ENCODE measurements around the gene SYNE3. TPM values are rescaled to one million over a fixed set of nuclear protein-coding genes. Genes with fewer than 3 reads are reported as not detected.

Gene SYNE3
- total RNA-seq, 4 donors from 2014 or later: 4.9 to 36.1 (median 15.2) TPM

GRCh38 chr14:95496111-95496681 lies 20.3 kb downstream of the SYNE3 start:
- intact Hi-C loops (cut with DNase I; ENCODE audit: low total_unique reads): no loop called here
- H3K4me1 ChIP-seq: peaks cover 6 to 19% of the 10 kb centered on the region in 2 donors

DNA sequence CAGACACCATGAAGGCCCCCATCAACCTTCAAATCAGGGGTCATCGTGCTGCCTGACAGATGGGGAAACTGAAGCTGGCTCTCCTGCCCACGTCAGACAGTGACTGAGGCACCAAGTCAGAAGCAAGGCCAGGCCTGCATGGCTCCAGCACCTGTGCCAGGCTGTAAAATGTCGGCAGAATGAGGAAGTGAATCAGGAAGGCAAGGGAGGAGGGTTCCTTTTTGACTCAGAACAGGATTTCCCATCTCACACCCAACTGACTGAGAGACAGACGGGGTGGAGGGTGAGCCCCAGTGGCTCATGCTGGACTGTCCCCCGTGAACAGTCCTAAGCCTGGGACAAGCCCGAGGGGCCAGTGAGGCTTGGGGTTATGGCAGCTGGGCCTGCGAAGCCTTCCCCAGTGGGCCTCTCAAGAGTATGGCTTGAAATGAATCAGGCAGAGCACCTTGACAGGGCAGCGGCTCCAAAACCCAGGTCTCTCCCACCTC lies 20.9 kb downstream of the SYNE3 start:
- TF ChIP-seq, protein P1, sequence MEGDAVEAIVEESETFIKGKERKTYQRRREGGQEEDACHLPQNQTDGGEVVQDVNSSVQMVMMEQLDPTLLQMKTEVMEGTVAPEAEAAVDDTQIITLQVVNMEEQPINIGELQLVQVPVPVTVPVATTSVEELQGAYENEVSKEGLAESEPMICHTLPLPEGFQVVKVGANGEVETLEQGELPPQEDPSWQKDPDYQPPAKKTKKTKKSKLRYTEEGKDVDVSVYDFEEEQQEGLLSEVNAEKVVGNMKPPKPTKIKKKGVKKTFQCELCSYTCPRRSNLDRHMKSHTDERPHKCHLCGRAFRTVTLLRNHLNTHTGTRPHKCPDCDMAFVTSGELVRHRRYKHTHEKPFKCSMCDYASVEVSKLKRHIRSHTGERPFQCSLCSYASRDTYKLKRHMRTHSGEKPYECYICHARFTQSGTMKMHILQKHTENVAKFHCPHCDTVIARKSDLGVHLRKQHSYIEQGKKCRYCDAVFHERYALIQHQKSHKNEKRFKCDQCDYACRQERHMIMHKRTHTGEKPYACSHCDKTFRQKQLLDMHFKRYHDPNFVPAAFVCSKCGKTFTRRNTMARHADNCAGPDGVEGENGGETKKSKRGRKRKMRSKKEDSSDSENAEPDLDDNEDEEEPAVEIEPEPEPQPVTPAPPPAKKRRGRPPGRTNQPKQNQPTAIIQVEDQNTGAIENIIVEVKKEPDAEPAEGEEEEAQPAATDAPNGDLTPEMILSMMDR (IDR thresholded peaks at IDR 0.05): no peak
- TF ChIP-seq POLR2A (IDR thresholded peaks at IDR 0.05): no peak
- Histone ChIP-seq H3K36me3 (no peaks in the 10 kb centered on the region), H3K27me3 (no peaks in the 10 kb centered on the region), H3K4me3 (no peak overlapping the region), H3K9me3 (no peaks in the 10 kb centered on the region), H3K4me1 (peaks cover 6 to 22% of the 10 kb centered on the region in 2 donors), H3K27ac (peak overlapping the region; percentile 68 to 69)
- DNase-seq: no peak
- intact Hi-C loops (cut with DNase I; ENCODE audit: low total_unique reads): no loop called here

More at GRCh38 chr14:95496111-95496681, 20.3 kb downstream of the SYNE3 start:
- Histone ChIP-seq H3K9me3 (no peaks in the 10 kb centered on the region), H3K27ac (peak overlapping the region; percentile 68 to 69), H3K27me3 (no peaks in the 10 kb centered on the region), H3K36me3 (no peaks in the 10 kb centered on the region), H3K4me3 (no peak overlapping the region)
- no peak for DNase-seq
- TF ChIP-seq, protein P1 (IDR thresholded peaks at IDR 0.05): no peak
- TF ChIP-seq POLR2A (IDR thresholded peaks at IDR 0.05): no peak

DNA sequence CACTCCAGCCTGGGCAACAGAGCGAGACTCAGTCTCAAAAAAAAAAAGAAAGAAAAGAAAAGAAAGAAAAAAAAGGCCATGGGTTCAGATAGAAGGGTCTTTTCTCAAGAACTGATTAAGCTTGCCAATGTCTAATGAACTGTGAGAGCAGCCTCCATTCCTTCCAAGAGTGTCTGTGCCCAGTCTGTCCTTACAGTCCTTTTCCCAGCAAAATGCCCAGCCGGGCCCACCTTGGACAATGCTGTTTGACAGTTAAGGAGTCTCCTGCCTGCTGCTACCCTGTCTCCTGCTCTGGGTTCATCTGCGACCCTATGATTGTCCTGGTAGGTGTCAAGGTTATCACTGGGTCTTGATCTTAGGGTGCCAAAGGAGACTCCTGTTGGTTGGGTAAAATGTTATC lies 21.4 kb downstream of the SYNE3 start:
- Histone ChIP-seq H3K9me3 (no peaks in the 10 kb centered on the region), H3K36me3 (no peaks in the 10 kb centered on the region), H3K4me1 (peaks cover 12 to 22% of the 10 kb centered on the region in 2 donors), H3K27me3 (no peaks in the 10 kb centered on the region), H3K27ac (peak overlapping the region; percentile 68 to 69), H3K4me3 (no peak overlapping the region)
- TF ChIP-seq, protein P1 (IDR thresholded peaks at IDR 0.05): no peak
- TF ChIP-seq POLR2A (IDR thresholded peaks at IDR 0.05): no peak
- DNase-seq: no peak
- intact Hi-C loops (cut with DNase I; ENCODE audit: low total_unique reads): no loop called here

- Histone ChIP-seq H3K27ac (peak overlapping the region in 1 of 2 donors; percentile 68), H3K27me3 (no peaks in the 10 kb centered on the region), H3K4me1 (peaks cover 13 to 22% of the 10 kb centered on the region in 2 donors), H3K4me3 (no peak overlapping the region), H3K9me3 (no peaks in the 10 kb centered on the region), H3K36me3 (no peaks in the 10 kb centered on the region)
- intact Hi-C loops (cut with DNase I; ENCODE audit: low total_unique reads): no loop called here
- TF ChIP-seq, protein P1 (IDR thresholded peaks at IDR 0.05): no peak
- TF ChIP-seq POLR2A (IDR thresholded peaks at IDR 0.05): no peak
- no peak for DNase-seq
Observed at GRCh38 chr14:95494456-95494855, 22.0 kb downstream of the SYNE3 start.

DNA sequence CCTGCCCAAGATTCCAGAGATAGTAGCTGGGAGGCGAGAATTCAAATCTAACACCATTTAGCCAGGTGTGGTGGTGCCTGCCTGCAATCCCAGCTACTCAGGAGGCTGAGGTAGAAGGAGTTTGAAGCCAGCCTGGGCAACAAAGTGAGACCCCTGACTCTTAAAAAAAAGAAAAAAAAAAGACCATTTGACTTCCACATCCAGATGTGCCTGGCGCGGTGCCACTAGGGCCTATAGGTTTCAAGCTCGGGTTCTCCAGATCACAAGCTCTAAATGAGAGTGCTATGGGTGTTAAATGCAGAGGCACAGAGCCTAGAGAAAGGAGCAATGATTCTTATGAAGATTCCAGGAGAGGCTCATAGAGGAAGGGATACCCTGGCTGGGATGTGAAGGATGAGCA lies 22.5 kb downstream of the SYNE3 start:
- Histone ChIP-seq H3K4me3 (no peak overlapping the region), H3K27me3 (no peaks in the 10 kb centered on the region), H3K4me1 (peaks cover 13 to 27% of the 10 kb centered on the region in 2 donors), H3K36me3 (no peaks in the 10 kb centered on the region), H3K9me3 (no peaks in the 10 kb centered on the region), H3K27ac (peak overlapping the region in 1 of 2 donors; percentile 68)
- TF ChIP-seq, protein P1 (IDR thresholded peaks at IDR 0.05): no peak
- no peak for TF ChIP-seq POLR2A (IDR thresholded peaks at IDR 0.05)
- intact Hi-C loops (cut with DNase I; ENCODE audit: low total_unique reads): no loop called here
- DNase-seq: no peak
